AG20443 (cell line): ENCODE results near the gene STOML1.

Source experiments
- DNase-seq: peaks from one replicate; pipeline ENCODE4 v3.0.0; 2012; ENCODE audit warnings: low spot score, mixed read lengths

The STOML1 gene

DNA sequence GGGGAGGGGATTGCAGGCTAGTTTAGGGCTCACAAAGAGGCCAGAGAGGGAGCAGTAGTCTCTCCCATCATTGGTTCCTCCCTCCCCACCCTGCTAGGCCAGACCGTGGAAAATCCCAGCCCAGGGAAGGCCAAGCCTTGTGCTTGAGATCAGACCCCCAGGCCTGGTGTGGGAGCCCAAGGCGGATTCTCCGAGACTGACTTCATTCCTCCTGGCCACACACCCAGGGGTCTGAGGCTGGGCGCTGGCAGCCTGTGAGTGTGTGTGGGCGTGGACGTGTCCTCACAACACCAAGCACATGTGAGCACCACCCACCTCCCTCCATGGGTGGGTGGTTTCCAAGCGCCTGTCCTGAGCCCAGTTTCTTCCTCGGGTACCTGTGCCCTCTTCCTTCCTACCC, 61.7 kb downstream of the STOML1 start:
- peak; percentile 89 for DNase-seq

GRCh38 chr15:73928971-73929627, 63.0 kb downstream of the STOML1 start:
- peak; percentile 47 for DNase-seq
